CD4-positive, alpha-beta T cell (primary cell): Measurements from ENCODE around the gene PAAF1. TPM values are rescaled to one million over a fixed set of nuclear protein-coding genes. Genes with fewer than 3 reads are reported as not detected.

Source experiments
- ATAC-seq: fragments of 200-7000 bp; cut with Tn5 transposase; one replicate; pipeline ENCODE4 v1.10.0; 2022; ENCODE audit warnings: mild to moderate bottlenecking; ENCODE audit not compliant: poor library complexity
- CTCF ChIA-PET: fragments of 350-600 bp; sonication (Branson Sonifier 250); formaldehyde crosslinking; loops from one replicate; lab custom pipeline; 2021; ENCODE audit warnings: antibody characterized with exemption, inconsistent platforms; lab: Charles Lee
- POLR2A ChIA-PET: fragments of 350-600 bp; sonication (Branson Sonifier 250); formaldehyde crosslinking; loops from one replicate; lab custom pipeline; 2021; ENCODE audit warnings: antibody characterized with exemption, inconsistent platforms; lab: Charles Lee
- DNase-seq, 14 experiments: peaks; one replicate each; pipeline ENCODE4 v3.0.0-alpha.2; 2013 to 2020; ENCODE audit warnings: mixed read lengths in 2 of 14
- H3K27ac ChIP-seq, 2 donors: one replicate each; pipeline versions ENCODE4 v1.5.1 to v1.7.0; 2013; ENCODE audit warnings: low read length in 2 of 2, low read depth in 1 of 2, mild to moderate bottlenecking in 1 of 2
- H3K27me3 ChIP-seq, 2 experiments: 1 replicate in 1 of 2; 2 replicates in 1 of 2; pipeline versions ENCODE4 v1.6.1 to v1.7.0; 2013; ENCODE audit warnings: low read length in 2 of 2, control low read depth in 1 of 2, mild to moderate bottlenecking in 1 of 2, moderate library complexity in 1 of 2; ENCODE audit not compliant: insufficient read depth in 2 of 2, control insufficient read depth in 1 of 2
- H3K36me3 ChIP-seq: one replicate; pipeline ENCODE4 v1.6.1; 2013; ENCODE audit warnings: low read length, control low read depth; ENCODE audit not compliant: insufficient read depth
- H3K4me1 ChIP-seq: one replicate; pipeline ENCODE4 v1.6.1; 2013; ENCODE audit warnings: low read length, control low read depth; ENCODE audit not compliant: insufficient read depth
- H3K4me3 ChIP-seq: one replicate; pipeline ENCODE4 v1.5.1; 2013; ENCODE audit warnings: mild to moderate bottlenecking, low read length, moderate library complexity
- H3K9me3 ChIP-seq, 2 experiments: 1 replicate in 1 of 2; 2 replicates in 1 of 2; pipeline versions ENCODE4 v1.6.1 to v1.7.0; 2013; ENCODE audit warnings: low read length in 2 of 2, mild to moderate bottlenecking in 2 of 2, control low read depth in 1 of 2, moderate library complexity in 1 of 2; ENCODE audit not compliant: control insufficient read depth in 1 of 2, insufficient read depth in 1 of 2
- H3K27ac Mint-ChIP-seq: one replicate; pipeline ENCODE4 v1.8.0; 2020; ENCODE audit warnings: mixed read lengths
- H3K27me3 Mint-ChIP-seq: one replicate; pipeline ENCODE4 v1.8.0; 2021; ENCODE audit warnings: mixed read lengths
- H3K36me3 Mint-ChIP-seq: one replicate; pipeline ENCODE4 v1.8.0; 2021; ENCODE audit warnings: low read depth, mixed read lengths
- H3K4me1 Mint-ChIP-seq: one replicate; pipeline ENCODE4 v1.8.0; 2021; ENCODE audit warnings: low read depth, mixed read lengths
- H3K4me3 Mint-ChIP-seq: one replicate; pipeline ENCODE4 v1.8.0; 2020; ENCODE audit warnings: mild to moderate bottlenecking, mixed read lengths
- H3K9me3 Mint-ChIP-seq: one replicate; pipeline ENCODE4 v1.8.0; 2020; ENCODE audit warnings: mixed read lengths
- intact Hi-C, 2 experiments: fragments of 100-400 bp; cut with DNase I in 1 of 2; cut with micrococcal nuclease in 1 of 2; formaldehyde crosslinking; loops; one replicate each; pipeline versions ENCODE4 v1.15.1 to v1.9.0; 2023 to 2025; cut with DNase I, micrococcal nuclease
- total RNA-seq, 174 experiments: library from RNA in 2 of 174; stranded (reverse) in 2 of 174; gene quantifications; one replicate each; pipeline ENCODE4 v1.2.3 and lab custom pipeline; 2021 to 2026
- TF ChIP-seq, protein P1 (sequence below): fragments of 200-600 bp; IDR thresholded peaks from one replicate; pipeline ENCODE4 v1.8.0; 2022; ENCODE audit warnings: antibody characterized with exemption, mild to moderate bottlenecking

Gene PAAF1
- total RNA-seq, 2 experiments from 2014 or later, result 6.2 to 7.6 TPM

DNA sequence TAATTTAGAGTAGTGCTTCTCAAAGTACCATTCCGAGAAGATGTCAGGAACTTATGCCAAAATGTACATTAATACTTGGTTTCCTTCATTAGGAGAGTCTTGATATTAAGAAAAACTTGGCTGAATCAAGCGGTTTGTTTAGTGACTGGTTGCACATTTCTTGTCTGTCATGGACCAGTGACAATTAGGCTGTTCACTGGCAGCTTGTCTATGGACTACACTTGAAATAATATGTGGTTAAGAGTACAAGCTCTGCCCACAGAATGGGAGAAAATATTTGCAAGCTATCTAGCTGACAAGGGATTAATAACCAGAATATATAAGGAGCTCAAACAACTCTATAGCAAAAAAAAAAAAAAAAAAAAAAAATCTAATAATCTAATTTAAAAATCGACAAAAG, 24.8 kb upstream of the PAAF1 start:
- Histone ChIP-seq H3K27me3 (no peaks in the 10 kb centered on the region), H3K27ac (no peak overlapping the region), H3K4me1 (no peaks in the 10 kb centered on the region), H3K36me3 (peaks cover 19% of the 10 kb centered on the region), H3K9me3 (no peaks in the 10 kb centered on the region), H3K4me3 (no peak overlapping the region)
- intact Hi-C loops, result no loop called here
- Mint-ChIP-seq H3K27me3 (no peaks in the 10 kb centered on the region), H3K36me3 (peaks cover 75% of the 10 kb centered on the region), H3K4me1 (no peaks in the 10 kb centered on the region), H3K27ac (no peak overlapping the region), H3K4me3 (no peak overlapping the region), H3K9me3 (no peaks in the 10 kb centered on the region)
- no peak for ATAC-seq
- ChIA-PET POLR2A (no interaction called here), CTCF (no interaction called here)
- no peak for DNase-seq
- TF ChIP-seq, protein P1, sequence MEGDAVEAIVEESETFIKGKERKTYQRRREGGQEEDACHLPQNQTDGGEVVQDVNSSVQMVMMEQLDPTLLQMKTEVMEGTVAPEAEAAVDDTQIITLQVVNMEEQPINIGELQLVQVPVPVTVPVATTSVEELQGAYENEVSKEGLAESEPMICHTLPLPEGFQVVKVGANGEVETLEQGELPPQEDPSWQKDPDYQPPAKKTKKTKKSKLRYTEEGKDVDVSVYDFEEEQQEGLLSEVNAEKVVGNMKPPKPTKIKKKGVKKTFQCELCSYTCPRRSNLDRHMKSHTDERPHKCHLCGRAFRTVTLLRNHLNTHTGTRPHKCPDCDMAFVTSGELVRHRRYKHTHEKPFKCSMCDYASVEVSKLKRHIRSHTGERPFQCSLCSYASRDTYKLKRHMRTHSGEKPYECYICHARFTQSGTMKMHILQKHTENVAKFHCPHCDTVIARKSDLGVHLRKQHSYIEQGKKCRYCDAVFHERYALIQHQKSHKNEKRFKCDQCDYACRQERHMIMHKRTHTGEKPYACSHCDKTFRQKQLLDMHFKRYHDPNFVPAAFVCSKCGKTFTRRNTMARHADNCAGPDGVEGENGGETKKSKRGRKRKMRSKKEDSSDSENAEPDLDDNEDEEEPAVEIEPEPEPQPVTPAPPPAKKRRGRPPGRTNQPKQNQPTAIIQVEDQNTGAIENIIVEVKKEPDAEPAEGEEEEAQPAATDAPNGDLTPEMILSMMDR, result no peak

DNA sequence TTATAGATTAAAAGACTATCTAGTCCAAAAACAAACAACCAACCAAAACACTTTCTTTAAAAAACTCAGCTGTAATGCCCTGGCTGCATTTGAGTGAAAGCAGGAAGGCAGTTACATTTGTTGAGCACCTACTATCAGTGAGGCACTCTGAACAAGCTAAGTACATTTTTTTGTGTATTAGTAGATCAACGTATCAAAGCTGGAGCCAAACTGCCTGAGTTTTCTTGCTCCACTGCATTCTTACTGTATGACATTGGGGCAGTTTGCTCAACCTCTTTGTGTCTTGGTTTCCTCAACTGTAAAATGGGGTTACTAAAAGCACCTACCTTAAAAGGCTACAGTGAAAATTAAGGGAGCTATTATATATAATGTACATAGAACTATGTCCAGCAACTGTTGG, 22.1 kb upstream of the PAAF1 start:
- CTCF ChIA-PET, result interaction anchor here (1.1 kb wide), 1 partner anchor 11 kb away, joined by 3 read pairs; no protein-coding TSS in a partner anchor
- H3K27me3 ChIP-seq, result no peaks in the 10 kb centered on the region
- TF ChIP-seq, protein P1, result no peak
- Mint-ChIP-seq H3K4me3 (no peak overlapping the region), H3K27me3 (no peaks in the 10 kb centered on the region), H3K36me3 (peaks cover 71% of the 10 kb centered on the region), H3K9me3 (no peaks in the 10 kb centered on the region), H3K27ac (no peak overlapping the region), H3K4me1 (no peaks in the 10 kb centered on the region)
- H3K4me1 ChIP-seq, result no peaks in the 10 kb centered on the region
- H3K36me3 ChIP-seq, result peaks cover 13% of the 10 kb centered on the region
- H3K27ac ChIP-seq, result no peak overlapping the region
- H3K9me3 ChIP-seq, result no peaks in the 10 kb centered on the region
- DNase-seq (no peak), ATAC-seq (no peak)
- H3K4me3 ChIP-seq, result no peak overlapping the region
- POLR2A ChIA-PET, result interaction anchor here (0.6 kb wide), 1 partner anchor 15 kb away, joined by 3 read pairs; no protein-coding TSS in a partner anchor
- intact Hi-C loops, result no loop called here

DNA sequence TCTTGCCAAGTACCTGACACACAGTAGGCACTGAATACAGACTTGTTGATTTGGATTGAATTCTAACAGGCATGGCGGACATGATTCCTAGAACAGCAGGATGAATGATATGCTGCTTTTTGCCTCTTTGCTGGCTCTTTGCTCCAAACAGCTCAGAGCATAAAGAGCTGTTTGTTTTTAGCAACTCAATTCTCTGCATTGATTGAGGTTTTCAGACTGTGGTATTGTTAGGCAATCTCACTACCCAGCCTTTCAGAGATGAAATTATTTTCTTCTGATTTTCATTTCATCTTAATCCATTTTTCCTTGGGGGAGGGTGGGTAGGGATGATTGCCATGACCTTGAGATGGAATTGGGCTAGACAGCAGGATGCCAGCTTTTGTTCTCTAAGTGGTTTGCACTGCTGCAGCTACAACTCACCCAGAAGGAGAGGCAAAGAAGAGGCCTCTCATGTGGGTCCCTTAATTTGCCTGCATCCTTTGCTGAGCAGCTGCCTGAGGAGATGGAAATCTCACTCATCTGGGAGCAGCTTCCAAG, 20.7 kb upstream of the PAAF1 start:
- Histone ChIP-seq H3K27me3 (no peaks in the 10 kb centered on the region), H3K4me3 (no peak overlapping the region), H3K27ac (no peak overlapping the region), H3K4me1 (no peaks in the 10 kb centered on the region), H3K9me3 (no peaks in the 10 kb centered on the region), H3K36me3 (peaks cover 19% of the 10 kb centered on the region)
- POLR2A ChIA-PET, result no interaction called here
- H3K36me3 Mint-ChIP-seq, result peaks cover 70% of the 10 kb centered on the region
- H3K27ac Mint-ChIP-seq, result no peak overlapping the region
- H3K27me3 Mint-ChIP-seq, result no peaks in the 10 kb centered on the region
- no peaks in the 10 kb centered on the region for H3K9me3 Mint-ChIP-seq
- CTCF ChIA-PET, result no interaction called here
- TF ChIP-seq, protein P1, result no peak
- no peak overlapping the region for H3K4me3 Mint-ChIP-seq
- DNase-seq (no peak), ATAC-seq (no peak)
- H3K4me1 Mint-ChIP-seq, result no peaks in the 10 kb centered on the region
- intact Hi-C loops, result no loop called here
